ENCODE results near the gene RNF11. TPM values are rescaled to one million over a fixed set of nuclear protein-coding genes. Genes with fewer than 3 reads are reported as not detected.

The RNF11 gene
- polyA plus RNA-seq, 3 donors = 25.3 to 30.4 (median 28.4) TPM

- Histone ChIP-seq H4K20me1 (ENCODE audit: insufficient read depth, low read length) (no peaks in the 10 kb centered on the region), H3K9me3 (replicated peaks in 1 of 2; ENCODE audit: control insufficient read depth in 1 of 2, insufficient read depth in 1 of 2, low read length in 2 of 2) (no peaks in the 10 kb centered on the region), H3K27ac (ENCODE audit: low read depth in 1 of 2, low read length in 2 of 2) (no peak overlapping the region), H3K79me2 (ENCODE audit: insufficient read depth, low read length) (no peaks in the 10 kb centered on the region), H3K4me1 (ENCODE audit: control insufficient read depth in 1 of 2, insufficient read depth in 2 of 2, low read length in 2 of 2) (peaks cover 10 to 18% of the 10 kb centered on the region in 2 donors), H3K9ac (ENCODE audit: insufficient read depth, low read length, poor library complexity, severe bottlenecking) (no peak overlapping the region), H3K36me3 (replicated peaks in 1 of 2; ENCODE audit: control insufficient read depth in 1 of 2, insufficient read depth in 2 of 2, low read length in 2 of 2) (no peaks in the 10 kb centered on the region), H3K27me3 (ENCODE audit: control insufficient read depth in 2 of 2, insufficient read depth in 2 of 2, low read length in 2 of 2) (no peaks in the 10 kb centered on the region), H3K4me3 (replicated peaks in 1 of 3; ENCODE audit: low read depth in 2 of 3, low read length in 3 of 3) (no peak overlapping the region), H2AFZ (ENCODE audit: insufficient read depth, low read depth, low read length, poor library complexity, severe bottlenecking) (peak overlapping the region; percentile 13), H3K4me2 (replicated peaks; ENCODE audit: extremely low read depth, low read length, poor library complexity, severe bottlenecking) (no peak overlapping the region)
- H3K9me3 Mint-ChIP-seq = peaks cover 0 to 2% (median 0%) of the 10 kb centered on the region in 7 donors
- DNase-seq = no peak
- no peak overlapping the region for H3K27ac Mint-ChIP-seq
- H3K4me3 Mint-ChIP-seq = no peak overlapping the region
- peaks cover 0 to 5% (median 0%) of the 10 kb centered on the region in 3 donors for H3K27me3 Mint-ChIP-seq (ENCODE audit: low read depth in 3 of 3)
- 33% methylated on average over 1 of the region's 3 CpGs for WGBS (ENCODE audit: insufficient coverage)
- no peak for TF ChIP-seq CTCF (IDR thresholded peaks at IDR 0.05)
- no peaks in the 10 kb centered on the region for H3K36me3 Mint-ChIP-seq
- H3K4me1 Mint-ChIP-seq = peaks cover 23% of the 10 kb centered on the region
- intact Hi-C loops (cut with micrococcal nuclease) = no loop called here
Observed at GRCh38 chr1:51314974-51315373, 78.9 kb downstream of the RNF11 start.

DNA sequence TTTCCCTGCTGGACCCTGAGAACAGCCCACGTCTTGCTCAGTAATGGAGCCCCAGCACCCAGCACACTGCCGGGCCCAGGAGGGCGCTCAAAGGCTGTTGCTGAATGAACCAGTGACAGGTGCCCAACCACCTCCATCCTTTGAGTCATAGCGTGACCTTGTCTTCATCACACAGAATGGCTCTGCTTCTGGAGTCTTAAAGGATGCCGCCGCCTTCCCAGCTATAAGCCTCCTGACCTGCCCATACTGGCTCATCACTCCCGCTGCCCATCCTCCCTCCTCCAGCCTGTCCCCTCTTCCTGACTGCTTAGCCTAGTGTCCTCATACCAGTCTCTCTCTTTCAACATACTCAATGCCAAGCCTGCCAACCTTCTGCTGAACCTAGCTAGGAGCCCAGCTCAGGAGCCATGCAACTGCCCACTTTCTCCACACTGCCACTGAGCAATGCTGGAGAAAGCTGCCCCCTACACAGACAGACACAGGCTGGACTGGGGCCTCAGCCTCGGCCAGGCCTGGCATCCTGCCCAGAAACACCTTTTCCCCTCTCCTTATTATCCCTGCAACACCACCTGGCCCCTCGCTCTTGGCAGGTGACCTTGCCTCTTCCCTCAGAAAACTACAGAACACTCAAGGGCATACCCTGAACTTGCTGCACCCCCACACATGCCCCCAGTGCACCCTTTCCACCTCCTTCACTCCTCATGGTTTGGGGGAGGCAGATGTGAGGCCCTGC is 80.2 kb downstream of the RNF11 start:
- Histone ChIP-seq H3K79me2 (ENCODE audit: insufficient read depth, low read length) (no peaks in the 10 kb centered on the region), H3K9me3 (replicated peaks in 1 of 2; ENCODE audit: control insufficient read depth in 1 of 2, insufficient read depth in 1 of 2, low read length in 2 of 2) (no peaks in the 10 kb centered on the region), H3K4me1 (ENCODE audit: control insufficient read depth in 1 of 2, insufficient read depth in 2 of 2, low read length in 2 of 2) (peaks cover 10 to 12% of the 10 kb centered on the region in 2 donors), H3K27me3 (ENCODE audit: control insufficient read depth in 2 of 2, insufficient read depth in 2 of 2, low read length in 2 of 2) (no peaks in the 10 kb centered on the region), H4K20me1 (ENCODE audit: insufficient read depth, low read length) (no peaks in the 10 kb centered on the region), H3K27ac (ENCODE audit: low read depth in 1 of 2, low read length in 2 of 2) (no peak overlapping the region), H3K4me3 (replicated peaks in 1 of 3; ENCODE audit: low read depth in 2 of 3, low read length in 3 of 3) (no peak overlapping the region), H3K4me2 (replicated peaks; ENCODE audit: extremely low read depth, low read length, poor library complexity, severe bottlenecking) (no peak overlapping the region), H3K36me3 (replicated peaks in 1 of 2; ENCODE audit: control insufficient read depth in 1 of 2, insufficient read depth in 2 of 2, low read length in 2 of 2) (no peaks in the 10 kb centered on the region), H2AFZ (ENCODE audit: insufficient read depth, low read depth, low read length, poor library complexity, severe bottlenecking) (no peak overlapping the region), H3K9ac (ENCODE audit: insufficient read depth, low read length, poor library complexity, severe bottlenecking) (no peak overlapping the region)
- H3K27ac Mint-ChIP-seq = no peak overlapping the region
- TF ChIP-seq CTCF (IDR thresholded peaks at IDR 0.05) = no peak
- DNase-seq = no peak
- no peaks in the 10 kb centered on the region for H3K36me3 Mint-ChIP-seq
- no peak overlapping the region for H3K4me3 Mint-ChIP-seq
- peaks cover 16% of the 10 kb centered on the region for H3K4me1 Mint-ChIP-seq
- H3K27me3 Mint-ChIP-seq (ENCODE audit: low read depth in 3 of 3) = peaks cover 0 to 5% (median 0%) of the 10 kb centered on the region in 3 donors
- H3K9me3 Mint-ChIP-seq = peaks cover 0 to 2% (median 0%) of the 10 kb centered on the region in 7 donors
- intact Hi-C loops (cut with micrococcal nuclease) = no loop called here
- 87% methylated on average over 9 of the region's 9 CpGs for WGBS (ENCODE audit: insufficient coverage)
